Measurements from ENCODE around the gene ITGA1.

DNA sequence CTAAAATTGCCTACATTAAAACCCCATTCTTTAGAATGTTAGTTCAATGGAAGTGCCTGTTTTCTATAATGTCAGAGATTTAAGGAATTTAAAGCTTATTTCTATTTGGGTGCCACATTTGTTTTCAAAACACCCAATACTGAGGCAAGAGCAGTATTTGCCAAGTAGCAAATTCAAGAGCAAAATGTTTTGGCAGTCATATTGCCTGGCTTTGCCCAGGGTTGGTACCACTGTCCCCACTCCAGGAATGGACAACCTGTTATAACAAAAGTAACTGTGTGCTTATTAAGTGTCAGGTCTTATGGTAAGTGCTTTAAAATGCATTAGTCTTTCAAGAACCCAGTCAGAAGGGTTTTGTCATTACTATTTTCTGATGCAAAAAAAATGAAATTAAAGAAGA lies 19.3 kb downstream of the ITGA1 start:
- TF ChIP-seq CTCF (IDR thresholded peaks at IDR 0.05) (no peak), SIN3A (IDR thresholded peaks at IDR 0.05; ENCODE audit: borderline replicate concordance, insufficient read depth, low read depth, low read length) (no peak), POLR2AphosphoS5 (IDR thresholded peaks at IDR 0.05; ENCODE audit: low read depth, low read length) (no peak), TCF7L2 (IDR thresholded peaks at IDR 0.05; ENCODE audit: low read depth, low read length) (no peak)
- TF ChIP-seq, protein P1, sequence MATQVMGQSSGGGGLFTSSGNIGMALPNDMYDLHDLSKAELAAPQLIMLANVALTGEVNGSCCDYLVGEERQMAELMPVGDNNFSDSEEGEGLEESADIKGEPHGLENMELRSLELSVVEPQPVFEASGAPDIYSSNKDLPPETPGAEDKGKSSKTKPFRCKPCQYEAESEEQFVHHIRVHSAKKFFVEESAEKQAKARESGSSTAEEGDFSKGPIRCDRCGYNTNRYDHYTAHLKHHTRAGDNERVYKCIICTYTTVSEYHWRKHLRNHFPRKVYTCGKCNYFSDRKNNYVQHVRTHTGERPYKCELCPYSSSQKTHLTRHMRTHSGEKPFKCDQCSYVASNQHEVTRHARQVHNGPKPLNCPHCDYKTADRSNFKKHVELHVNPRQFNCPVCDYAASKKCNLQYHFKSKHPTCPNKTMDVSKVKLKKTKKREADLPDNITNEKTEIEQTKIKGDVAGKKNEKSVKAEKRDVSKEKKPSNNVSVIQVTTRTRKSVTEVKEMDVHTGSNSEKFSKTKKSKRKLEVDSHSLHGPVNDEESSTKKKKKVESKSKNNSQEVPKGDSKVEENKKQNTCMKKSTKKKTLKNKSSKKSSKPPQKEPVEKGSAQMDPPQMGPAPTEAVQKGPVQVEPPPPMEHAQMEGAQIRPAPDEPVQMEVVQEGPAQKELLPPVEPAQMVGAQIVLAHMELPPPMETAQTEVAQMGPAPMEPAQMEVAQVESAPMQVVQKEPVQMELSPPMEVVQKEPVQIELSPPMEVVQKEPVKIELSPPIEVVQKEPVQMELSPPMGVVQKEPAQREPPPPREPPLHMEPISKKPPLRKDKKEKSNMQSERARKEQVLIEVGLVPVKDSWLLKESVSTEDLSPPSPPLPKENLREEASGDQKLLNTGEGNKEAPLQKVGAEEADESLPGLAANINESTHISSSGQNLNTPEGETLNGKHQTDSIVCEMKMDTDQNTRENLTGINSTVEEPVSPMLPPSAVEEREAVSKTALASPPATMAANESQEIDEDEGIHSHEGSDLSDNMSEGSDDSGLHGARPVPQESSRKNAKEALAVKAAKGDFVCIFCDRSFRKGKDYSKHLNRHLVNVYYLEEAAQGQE (IDR thresholded peaks at IDR 0.05; ENCODE audit: insufficient read depth in 1 of 2, low read depth in 2 of 2, low read length in 1 of 2), result no peak

Data from Panc1 (cell line).